SHP77 (cell line): ENCODE measurements around the gene ITPRIPL1.
A peak's percentile ranks its signal among the peaks of the same experiment; 100 is the strongest.
"Not testable (repeated sequence)": the region's sequence is repeated elsewhere in the genome, so short reads cannot be mapped to it uniquely, and the experiment has no call there.

ENCODE experiments used
- DNase-seq, 2 experiments: peaks; one replicate each; lab custom pipeline; 2025; lab: John Stamatoyannopoulos, UW

ITPRIPL1 gene, protein sequence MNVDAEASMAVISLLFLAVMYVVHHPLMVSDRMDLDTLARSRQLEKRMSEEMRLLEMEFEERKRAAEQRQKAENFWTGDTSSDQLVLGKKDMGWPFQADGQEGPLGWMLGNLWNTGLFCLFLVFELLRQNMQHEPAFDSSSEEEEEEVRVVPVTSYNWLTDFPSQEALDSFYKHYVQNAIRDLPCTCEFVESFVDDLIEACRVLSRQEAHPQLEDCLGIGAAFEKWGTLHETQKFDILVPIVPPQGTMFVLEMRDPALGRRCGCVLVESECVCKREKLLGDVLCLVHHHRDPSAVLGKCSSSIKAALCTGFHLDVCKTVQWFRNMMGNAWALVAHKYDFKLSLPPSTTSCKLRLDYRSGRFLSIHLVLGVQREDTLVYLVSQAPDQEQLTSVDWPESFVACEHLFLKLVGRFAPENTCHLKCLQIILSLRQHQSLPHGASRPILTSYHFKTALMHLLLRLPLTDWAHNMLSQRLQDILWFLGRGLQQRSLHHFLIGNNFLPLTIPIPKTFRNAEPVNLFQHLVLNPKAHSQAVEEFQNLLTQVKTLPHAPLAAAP

GRCh38 chr2:96325041-96325883 is at the start of gene ITPRIPL1:
TSS of gene ITPRIPL1 (plus strand) at chr2:96325317. CDS start at chr2:96325840, 523 bp downstream.
- no peak for DNase-seq

DNA sequence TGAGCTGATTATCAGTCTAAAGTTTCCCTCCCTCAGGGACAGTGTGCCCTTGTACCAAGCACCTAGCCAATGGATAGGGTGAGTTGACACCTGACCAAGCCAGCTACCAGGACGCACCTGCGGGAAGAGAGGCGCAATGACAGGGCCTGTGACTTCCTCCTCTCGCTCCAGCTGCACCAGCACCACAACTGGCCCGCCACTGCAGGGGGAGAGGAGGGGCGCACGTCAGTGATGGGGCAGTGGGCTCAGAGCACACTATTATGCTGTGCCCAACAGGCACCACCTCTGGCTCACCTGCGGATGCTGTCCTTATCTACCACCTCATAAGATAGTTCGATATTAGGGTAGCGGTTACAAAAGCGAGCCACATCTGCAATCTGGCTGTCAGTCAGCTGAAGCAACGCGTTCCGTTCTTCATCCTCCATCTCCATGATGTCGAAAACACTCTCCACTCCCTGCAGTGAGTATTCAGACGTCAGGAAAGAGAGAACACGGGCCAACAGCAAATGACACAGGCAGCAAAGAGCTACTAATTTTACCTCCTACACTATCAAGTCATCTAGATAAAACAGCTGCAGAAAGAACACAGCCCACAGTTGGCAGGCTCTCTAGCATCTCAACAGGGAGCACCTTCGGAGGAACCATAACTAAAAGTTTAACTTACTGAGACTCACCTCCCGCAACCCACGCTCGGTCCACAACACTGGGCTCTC is 48.2 kb upstream of the ITPRIPL1 start:
- no peak for DNase-seq

- no peak for DNase-seq
Measured at GRCh38 chr2:96287273-96287856, 37.8 kb upstream of the ITPRIPL1 start.

- DNase-seq, result no peak
Measured at GRCh38 chr2:96291751-96292150, 33.4 kb upstream of the ITPRIPL1 start.

GRCh38 chr2:96294271-96294670 is 30.8 kb upstream of the ITPRIPL1 start:
- DNase-seq, result not testable (repeated sequence)

GRCh38 chr2:96296925-96297324 is 28.2 kb upstream of the ITPRIPL1 start:
- no peak for DNase-seq

DNA sequence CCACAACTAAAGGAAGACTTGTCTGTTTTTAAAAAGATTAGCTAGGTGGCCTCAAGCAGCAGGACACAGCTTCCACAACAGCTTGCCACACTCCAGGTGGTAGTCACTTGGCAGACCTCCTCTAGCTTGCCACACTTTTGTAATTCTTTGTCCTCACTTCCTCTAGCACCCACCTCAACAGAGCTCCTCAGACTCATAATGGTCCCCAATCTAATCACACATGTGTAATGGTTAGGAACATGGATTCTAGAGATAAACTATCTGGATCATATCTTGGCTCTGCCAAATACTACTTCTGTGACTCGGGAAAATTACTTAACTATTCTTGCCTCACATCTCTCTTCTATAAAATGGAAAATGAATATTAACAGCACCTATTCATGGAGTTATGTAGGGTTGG is 23.3 kb upstream of the ITPRIPL1 start:
- no peak for DNase-seq

- DNase-seq, result no peak
Measured at GRCh38 chr2:96304606-96305005, 20.5 kb upstream of the ITPRIPL1 start.

- DNase-seq, result peak; percentile 85 to 87
Measured at GRCh38 chr2:96305091-96305978, 19.8 kb upstream of the ITPRIPL1 start, which contains the start of gene SNRNP200. TSS of gene SNRNP200 (minus strand) at chr2:96305546. CDS start at chr2:96305437, 109 bp downstream.

GRCh38 chr2:96305979-96306308 is 19.2 kb upstream of the ITPRIPL1 start:
- DNase-seq, result no peak

DNA sequence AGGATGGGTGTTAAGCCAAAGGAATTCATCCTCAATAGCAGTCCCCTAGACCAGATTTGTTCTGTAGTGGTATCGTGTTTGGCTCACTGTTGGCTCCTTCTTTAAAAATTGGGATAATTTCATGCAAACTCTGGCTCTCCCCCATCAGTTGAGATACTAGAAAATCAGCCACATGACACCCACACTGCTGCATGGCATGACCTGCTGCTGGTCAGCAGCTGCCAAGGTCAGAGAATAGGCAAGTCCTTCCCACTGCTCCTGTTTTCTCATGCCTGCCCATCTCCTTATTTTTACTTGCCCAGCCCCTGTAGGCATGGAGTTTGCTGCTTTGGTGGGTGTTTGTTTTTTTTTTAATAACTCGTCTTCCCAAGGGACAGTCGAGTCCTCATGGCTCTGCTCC is 18.7 kb upstream of the ITPRIPL1 start:
- no peak for DNase-seq

DNA sequence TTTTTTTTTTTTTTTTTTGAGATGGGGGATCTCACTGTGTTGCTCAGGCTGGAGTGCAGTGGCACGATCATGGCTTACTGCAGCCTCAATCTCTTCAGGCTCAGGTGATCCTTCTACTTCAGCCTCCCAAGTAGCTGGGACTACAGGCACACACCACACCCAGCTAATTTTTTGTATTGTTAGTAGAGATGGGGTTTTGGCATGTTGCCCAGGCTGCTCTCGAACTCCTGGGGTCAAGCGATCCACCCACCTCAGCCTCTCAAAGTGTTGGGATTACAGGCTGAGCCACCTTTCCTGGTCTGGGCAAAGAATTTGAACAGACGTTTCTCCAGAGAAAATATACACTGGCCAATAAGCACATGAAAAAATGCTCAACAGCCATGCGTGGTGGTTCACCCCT is 16.9 kb upstream of the ITPRIPL1 start:
- no peak for DNase-seq

- DNase-seq, result no peak
Measured at GRCh38 chr2:96315005-96315399, 10.1 kb upstream of the ITPRIPL1 start.

GRCh38 chr2:96315400-96316071 is 9.6 kb upstream of the ITPRIPL1 start:
- no peak for DNase-seq

DNA sequence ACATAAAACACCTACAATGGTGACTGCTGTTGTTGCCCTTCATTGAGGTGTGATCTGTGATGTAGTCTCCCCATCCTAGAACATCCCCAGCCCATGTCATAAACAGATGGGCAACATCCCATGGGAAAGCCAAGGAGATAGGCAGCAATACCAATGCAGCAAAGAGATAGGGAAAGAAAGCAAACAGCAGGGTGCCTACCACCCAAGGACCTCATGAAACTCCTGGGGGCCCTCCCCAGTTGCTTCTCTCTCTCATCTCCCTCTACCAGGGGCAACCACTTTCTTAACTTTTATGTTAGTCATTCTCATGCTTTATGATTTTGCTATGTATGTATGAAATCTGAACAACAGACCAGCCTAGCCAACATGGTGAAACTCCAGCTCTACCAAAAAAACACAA is 8.1 kb upstream of the ITPRIPL1 start:
- DNase-seq, result no peak

DNA sequence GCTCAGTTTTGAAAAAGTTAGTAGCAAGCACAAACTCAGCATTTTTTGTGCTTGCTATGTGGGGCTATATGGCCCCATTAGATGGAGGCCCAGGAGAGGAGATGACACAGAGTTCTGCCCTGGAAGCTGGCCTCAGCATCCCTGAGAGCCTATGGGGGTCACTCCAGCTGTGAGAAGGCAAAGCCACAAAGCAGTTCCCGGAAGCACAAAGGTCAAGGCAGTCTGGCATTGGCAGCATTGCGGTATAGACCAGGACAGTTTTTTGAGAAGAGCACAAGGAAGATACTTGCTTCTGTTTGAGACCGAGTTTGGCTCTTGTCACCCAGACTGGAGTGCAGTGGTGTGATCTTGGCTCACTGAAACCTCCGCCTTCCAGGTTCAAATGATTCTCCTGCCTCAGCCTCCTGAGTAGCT is 7.5 kb upstream of the ITPRIPL1 start:
- DNase-seq, result no peak

DNA sequence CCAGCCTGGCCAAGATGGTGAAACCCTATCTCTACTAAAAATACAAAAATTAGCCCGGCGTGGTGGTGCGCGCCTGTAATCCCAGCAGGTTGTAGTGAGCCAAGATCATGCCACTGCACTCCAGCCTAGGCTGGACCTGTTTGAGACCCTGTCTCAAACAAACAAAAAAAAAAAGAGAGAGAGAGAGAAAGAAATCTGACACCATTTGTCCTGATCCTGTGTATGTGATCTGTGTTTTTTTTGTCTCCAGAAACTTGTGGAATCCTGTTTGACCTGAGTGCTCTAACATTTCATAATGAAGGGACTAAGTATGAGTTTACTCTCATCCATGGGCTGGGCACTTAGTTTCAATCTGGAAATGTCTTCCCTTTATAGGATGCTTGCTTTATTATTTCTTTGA is 6.4 kb upstream of the ITPRIPL1 start:
- no peak for DNase-seq

DNA sequence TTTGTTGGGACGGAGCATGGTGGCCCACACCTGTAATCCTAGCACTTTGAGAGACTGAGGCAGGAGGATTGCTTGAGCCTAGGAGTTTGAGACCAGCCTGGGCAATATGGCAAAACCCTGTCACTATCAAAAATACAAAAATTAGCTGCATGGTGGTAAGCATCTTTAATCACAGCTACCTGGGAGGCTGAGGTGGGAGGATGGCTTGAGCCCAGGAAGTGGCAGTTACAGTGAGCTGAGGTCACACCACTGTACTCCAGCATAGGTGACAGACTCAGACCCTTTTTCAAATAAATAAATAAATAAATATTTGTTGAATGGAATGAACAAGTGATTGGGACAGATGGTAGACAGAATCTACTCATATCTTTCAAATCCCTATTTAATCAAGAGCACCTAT is 5.7 kb upstream of the ITPRIPL1 start:
- DNase-seq, result no peak

DNA sequence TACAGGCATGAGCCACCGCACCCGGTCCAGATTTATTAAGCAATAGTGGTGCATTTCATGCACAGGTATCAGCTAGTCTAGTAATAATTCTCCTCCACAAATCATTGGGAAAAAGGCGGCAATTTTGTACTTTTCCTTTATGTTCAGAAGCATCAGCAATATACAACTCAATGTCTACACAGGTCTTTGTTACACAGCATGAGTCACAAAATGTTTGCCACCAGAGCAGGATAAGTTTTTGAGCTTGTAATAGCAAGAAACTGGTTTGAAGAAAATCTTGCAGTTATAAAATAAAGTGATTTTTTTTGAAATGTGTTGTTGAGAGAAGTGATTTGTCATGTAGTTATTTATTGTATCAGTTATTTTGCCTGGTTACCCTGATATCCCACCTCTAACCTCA is 4.8 kb upstream of the ITPRIPL1 start:
- no peak for DNase-seq
